Measurements from ENCODE around the gene TSC22D3. TPM values are rescaled to one million over a fixed set of nuclear protein-coding genes. Genes with fewer than 3 reads are reported as not detected.

The TSC22D3 gene
- total and polyA plus RNA-seq, 7 experiments from 2014 or later: 44.2 to 1,917 (median 383) TPM

GRCh38 chrX:107706309-107706708, 69.3 kb downstream of the TSC22D3 start:
- Histone ChIP-seq H3K27me3 (ENCODE audit: control insufficient read depth in 2 of 2, insufficient read depth in 2 of 2, low read length in 2 of 2) (no peaks in the 10 kb centered on the region), H3K27ac (ENCODE audit: low read depth, low read length) (no peak overlapping the region), H3K9me3 (ENCODE audit: control insufficient read depth in 2 of 3, low read length in 3 of 3) (no peaks in the 10 kb centered on the region), H3K4me1 (ENCODE audit: control insufficient read depth in 2 of 2, insufficient read depth in 2 of 2, low read length in 2 of 2) (peaks cover 7 to 13% of the 10 kb centered on the region in 2 donors), H3K36me3 (ENCODE audit: control insufficient read depth in 2 of 3, insufficient read depth in 3 of 3, low read length in 3 of 3) (no peaks in the 10 kb centered on the region), H3K4me3 (ENCODE audit: low read length) (no peak overlapping the region)
- intact Hi-C loops (cut with micrococcal nuclease): no loop called here
- Mint-ChIP-seq H3K4me3 (no peak overlapping the region), H3K27ac (peak overlapping the region in 3 of 9 donors; percentile 23 to 52 (median 37)), H3K4me1 (peaks cover 18 to 42% (median 35%) of the 10 kb centered on the region in 7 donors), H3K9me3 (peaks cover 0 to 9% (median 0%) of the 10 kb centered on the region in 11 donors), H3K27me3 (peaks cover 0 to 3% (median 0%) of the 10 kb centered on the region in 5 donors), H3K36me3 (no peaks in the 10 kb centered on the region)
- ChIA-PET CTCF (no interaction called here), POLR2A (interaction anchor here (0.6 to 22.8 kb wide), 5 partner anchors 8 to 70 kb away, joined by 3 to 1138 read pairs (median 7); partner anchors contain the start of gene TSC22D3)
- ATAC-seq (no peak), DNase-seq (no peak)

- no peak overlapping the region for H3K4me3 Mint-ChIP-seq
- peaks cover 0 to 5% (median 0%) of the 10 kb centered on the region in 5 donors for H3K27me3 Mint-ChIP-seq
- Histone ChIP-seq H3K4me1 (ENCODE audit: control insufficient read depth in 2 of 2, insufficient read depth in 2 of 2, low read length in 2 of 2) (no peaks in the 10 kb centered on the region), H3K36me3 (ENCODE audit: control insufficient read depth in 2 of 3, insufficient read depth in 3 of 3, low read length in 3 of 3) (no peaks in the 10 kb centered on the region), H3K27me3 (ENCODE audit: control insufficient read depth in 2 of 2, insufficient read depth in 2 of 2, low read length in 2 of 2) (no peaks in the 10 kb centered on the region), H3K9me3 (ENCODE audit: control insufficient read depth in 2 of 3, low read length in 3 of 3) (no peaks in the 10 kb centered on the region), H3K27ac (ENCODE audit: low read depth, low read length) (no peak overlapping the region), H3K4me3 (ENCODE audit: low read length) (no peak overlapping the region)
- peaks cover 0 to 2% (median 0%) of the 10 kb centered on the region in 5 donors for H3K36me3 Mint-ChIP-seq
- peaks cover 0 to 4% (median 0%) of the 10 kb centered on the region in 11 donors for H3K9me3 Mint-ChIP-seq
- ChIA-PET POLR2A (interaction anchor here (1.4 to 22.8 kb wide), 3 partner anchors 9 to 28 kb away, joined by 4 to 1138 read pairs (median 6); no protein-coding TSS in a partner anchor), CTCF (no interaction called here)
- peaks cover 20 to 39% (median 33%) of the 10 kb centered on the region in 7 donors for H3K4me1 Mint-ChIP-seq
- intact Hi-C loops (cut with micrococcal nuclease): no loop called here
- H3K27ac Mint-ChIP-seq: peak overlapping the region in 4 of 9 donors; percentile 15 to 46 (median 31)
- no peak for ATAC-seq
- no peak for DNase-seq
Measured at GRCh38 chrX:107704587-107704986, 71.0 kb downstream of the TSC22D3 start.

- ChIA-PET POLR2A (interaction anchor here (1.4 to 22.8 kb wide), 3 partner anchors 10 to 28 kb away, joined by 4 to 1138 read pairs (median 6); no protein-coding TSS in a partner anchor), CTCF (no interaction called here)
- peaks cover 18 to 39% (median 33%) of the 10 kb centered on the region in 7 donors for H3K4me1 Mint-ChIP-seq
- peaks cover 0 to 5% (median 0%) of the 10 kb centered on the region in 5 donors for H3K27me3 Mint-ChIP-seq
- H3K4me3 ChIP-seq (ENCODE audit: low read length): no peak overlapping the region
- intact Hi-C loops (cut with micrococcal nuclease): no loop called here
- no peak overlapping the region for H3K4me3 Mint-ChIP-seq
- H3K36me3 Mint-ChIP-seq: peaks cover 0 to 2% (median 0%) of the 10 kb centered on the region in 5 donors
- peaks cover 0 to 5% (median 0%) of the 10 kb centered on the region in 11 donors for H3K9me3 Mint-ChIP-seq
- no peaks in the 10 kb centered on the region for H3K4me1 ChIP-seq (ENCODE audit: control insufficient read depth in 2 of 2, insufficient read depth in 2 of 2, low read length in 2 of 2)
- ATAC-seq (no peak), DNase-seq (no peak)
- H3K27me3 ChIP-seq (ENCODE audit: control insufficient read depth in 2 of 2, insufficient read depth in 2 of 2, low read length in 2 of 2): no peaks in the 10 kb centered on the region
- no peaks in the 10 kb centered on the region for H3K9me3 ChIP-seq (ENCODE audit: control insufficient read depth in 2 of 3, low read length in 3 of 3)
- H3K27ac Mint-ChIP-seq: peak overlapping the region in 5 of 9 donors; percentile 9 to 46 (median 26)
- H3K36me3 ChIP-seq (ENCODE audit: control insufficient read depth in 2 of 3, insufficient read depth in 3 of 3, low read length in 3 of 3): no peaks in the 10 kb centered on the region
- no peak overlapping the region for H3K27ac ChIP-seq (ENCODE audit: low read depth, low read length)
Measured at GRCh38 chrX:107704181-107704580, 71.4 kb downstream of the TSC22D3 start.

- Mint-ChIP-seq H3K4me1 (peaks cover 17 to 33% (median 25%) of the 10 kb centered on the region in 7 donors), H3K9me3 (peaks cover 0 to 2% (median 0%) of the 10 kb centered on the region in 11 donors), H3K4me3 (no peak overlapping the region), H3K27ac (peak overlapping the region in 1 of 9 donors; percentile 51), H3K27me3 (peaks cover 0 to 4% (median 0%) of the 10 kb centered on the region in 5 donors), H3K36me3 (peaks cover 0 to 2% (median 0%) of the 10 kb centered on the region in 5 donors)
- no peak overlapping the region for H3K27ac ChIP-seq (ENCODE audit: low read depth, low read length)
- intact Hi-C loops (cut with micrococcal nuclease): loop anchor here in 1 of 2 donors (2.0 kb wide), 1 partner anchor 15 kb away; no protein-coding TSS in a partner anchor
- H3K4me1 ChIP-seq (ENCODE audit: control insufficient read depth in 2 of 2, insufficient read depth in 2 of 2, low read length in 2 of 2): no peaks in the 10 kb centered on the region
- H3K36me3 ChIP-seq (ENCODE audit: control insufficient read depth in 2 of 3, insufficient read depth in 3 of 3, low read length in 3 of 3): no peaks in the 10 kb centered on the region
- ATAC-seq (peak; percentile 74), DNase-seq (no peak)
- no peaks in the 10 kb centered on the region for H3K9me3 ChIP-seq (ENCODE audit: control insufficient read depth in 2 of 3, low read length in 3 of 3)
- CTCF ChIA-PET: interaction anchor here (0.6 kb wide), 1 partner anchor 20 kb away, joined by 6 read pairs; no protein-coding TSS in a partner anchor
- H3K27me3 ChIP-seq (ENCODE audit: control insufficient read depth in 2 of 2, insufficient read depth in 2 of 2, low read length in 2 of 2): no peaks in the 10 kb centered on the region
- H3K4me3 ChIP-seq (ENCODE audit: low read length): no peak overlapping the region
- POLR2A ChIA-PET: interaction anchor here (0.5 to 22.8 kb wide), 4 partner anchors 9 to 25 kb away, joined by 3 to 1138 read pairs (median 6); no protein-coding TSS in a partner anchor
Measured at GRCh38 chrX:107701493-107702121, 74.0 kb downstream of the TSC22D3 start.

GRCh38 chrX:107700790-107701189, 74.8 kb downstream of the TSC22D3 start:
- no peaks in the 10 kb centered on the region for H3K4me1 ChIP-seq (ENCODE audit: control insufficient read depth in 2 of 2, insufficient read depth in 2 of 2, low read length in 2 of 2)
- Mint-ChIP-seq H3K36me3 (peaks cover 0 to 2% (median 0%) of the 10 kb centered on the region in 5 donors), H3K9me3 (peaks cover 0 to 4% (median 0%) of the 10 kb centered on the region in 11 donors), H3K4me3 (no peak overlapping the region), H3K27me3 (peaks cover 0 to 8% (median 0%) of the 10 kb centered on the region in 5 donors), H3K27ac (no peak overlapping the region), H3K4me1 (peaks cover 12 to 27% (median 20%) of the 10 kb centered on the region in 7 donors)
- DNase-seq (no peak), ATAC-seq (no peak)
- no peaks in the 10 kb centered on the region for H3K9me3 ChIP-seq (ENCODE audit: control insufficient read depth in 2 of 3, low read length in 3 of 3)
- no peak overlapping the region for H3K4me3 ChIP-seq (ENCODE audit: low read length)
- no peaks in the 10 kb centered on the region for H3K27me3 ChIP-seq (ENCODE audit: control insufficient read depth in 2 of 2, insufficient read depth in 2 of 2, low read length in 2 of 2)
- H3K36me3 ChIP-seq (ENCODE audit: control insufficient read depth in 2 of 3, insufficient read depth in 3 of 3, low read length in 3 of 3): no peaks in the 10 kb centered on the region
- intact Hi-C loops (cut with micrococcal nuclease): loop anchor here in 1 of 2 donors (2.0 kb wide), 1 partner anchor 14 kb away; no protein-coding TSS in a partner anchor
- H3K27ac ChIP-seq (ENCODE audit: low read depth, low read length): no peak overlapping the region
- CTCF ChIA-PET: interaction anchor here (0.6 kb wide), 1 partner anchor 19 kb away, joined by 6 read pairs; no protein-coding TSS in a partner anchor
- POLR2A ChIA-PET: interaction anchor here (0.7 to 22.8 kb wide), 3 partner anchors 10 to 24 kb away, joined by 3 to 1138 read pairs (median 9); no protein-coding TSS in a partner anchor

GRCh38 chrX:107700317-107700774, 75.2 kb downstream of the TSC22D3 start:
- H3K27ac Mint-ChIP-seq: no peak overlapping the region
- peaks cover 0 to 2% (median 0%) of the 10 kb centered on the region in 5 donors for H3K36me3 Mint-ChIP-seq
- no peak overlapping the region for H3K4me3 ChIP-seq (ENCODE audit: low read length)
- peaks cover 0 to 4% (median 0%) of the 10 kb centered on the region in 11 donors for H3K9me3 Mint-ChIP-seq
- H3K27me3 ChIP-seq (ENCODE audit: control insufficient read depth in 2 of 2, insufficient read depth in 2 of 2, low read length in 2 of 2): no peaks in the 10 kb centered on the region
- intact Hi-C loops (cut with micrococcal nuclease): loop anchor here in 1 of 2 donors (2.0 kb wide), 1 partner anchor 14 kb away; no protein-coding TSS in a partner anchor
- H3K4me1 Mint-ChIP-seq: peaks cover 12 to 27% (median 20%) of the 10 kb centered on the region in 7 donors
- no peaks in the 10 kb centered on the region for H3K4me1 ChIP-seq (ENCODE audit: control insufficient read depth in 2 of 2, insufficient read depth in 2 of 2, low read length in 2 of 2)
- ChIA-PET POLR2A (interaction anchor here (0.7 to 22.8 kb wide), 3 partner anchors 11 to 24 kb away, joined by 3 to 1138 read pairs (median 9); no protein-coding TSS in a partner anchor), CTCF (no interaction called here)
- no peaks in the 10 kb centered on the region for H3K9me3 ChIP-seq (ENCODE audit: control insufficient read depth in 2 of 3, low read length in 3 of 3)
- H3K36me3 ChIP-seq (ENCODE audit: control insufficient read depth in 2 of 3, insufficient read depth in 3 of 3, low read length in 3 of 3): no peaks in the 10 kb centered on the region
- DNase-seq (no peak), ATAC-seq (no peak)
- no peak overlapping the region for H3K4me3 Mint-ChIP-seq
- H3K27ac ChIP-seq (ENCODE audit: low read depth, low read length): no peak overlapping the region
- peaks cover 0 to 8% (median 0%) of the 10 kb centered on the region in 5 donors for H3K27me3 Mint-ChIP-seq
